ENCODE measurements around the gene CYP27C1. TPM values are rescaled to one million over a fixed set of nuclear protein-coding genes. Genes with fewer than 3 reads are reported as not detected.

Gene CYP27C1
- total RNA-seq = not detected in 2 replicates

GRCh38 chr2:127220102-127220767 lies at the start of gene CYP27C1:
Gene CYP27C1 (minus strand): TSS chr2:127220299. CDS start chr2:127220270, 29 bp downstream.

Other genes with a start within 250 kb of the CYP27C1 start
- 31.0 and 39.0 TPM in 2 replicates for gene BIN1, start 113.1 kb downstream of the CYP27C1 start, total RNA-seq
- gene ERCC3, start 73.8 kb upstream of the CYP27C1 start, total RNA-seq = 25.7 and 46.8 TPM in 2 replicates
- gene MAP3K2, start 167.7 kb upstream of the CYP27C1 start, total RNA-seq = 9.6 and 20.7 TPM in 2 replicates
- not detected in 2 replicates for gene PROC, start 198.1 kb upstream of the CYP27C1 start, total RNA-seq

All from bladder microvascular endothelial cell (primary cell).